Uterus (tissue), 2 donors: ENCODE results near the gene TUBB4A.

Experiments used
- CTCF ChIP-seq, 4 experiments: fragments of 200-600 bp in 2 of 4; fragments of 450-650 bp in 2 of 4; sonication (generic) in 2 of 4; IDR thresholded peaks; one replicate each; pipeline ENCODE4 v1.5.1; 2016 to 2019; ENCODE audit warnings: antibody characterized with exemption in 4 of 4, mild to moderate bottlenecking in 2 of 4, moderate library complexity in 1 of 4
- POLR2A ChIP-seq, 2 donors: fragments of 450-650 bp; IDR thresholded peaks; one replicate each; pipeline ENCODE4 v1.6.1; 2016; ENCODE audit warnings: antibody characterized with exemption in 2 of 2, mild to moderate bottlenecking in 1 of 2, moderate library complexity in 1 of 2

GRCh38 chr19:6457958-6458694, 44.0 kb downstream of the TUBB4A start:
- TF ChIP-seq CTCF (IDR thresholded peaks at IDR 0.05): no peak
- TF ChIP-seq POLR2A (IDR thresholded peaks at IDR 0.05): no peak
